GM12878 (cell line): ENCODE data around the gene ROBO1.

Experiments
- POLR2A ChIP-seq: IDR thresholded peaks from 2 replicates; pipeline ENCODE4 v1.6.1; 2011; ENCODE audit warnings: low read depth, mild to moderate bottlenecking, low read length
- RFX5 ChIP-seq: IDR thresholded peaks from 2 replicates; pipeline ENCODE4 v1.6.1; 2011; ENCODE audit warnings: low read depth, low read length, improper control_type of control experiment
- SPI1 ChIP-seq: IDR thresholded peaks from 2 replicates; pipeline ENCODE4 v1.6.1; 2011; ENCODE audit warnings: low read depth, mild to moderate bottlenecking, low read length, moderate library complexity, borderline replicate concordance; ENCODE audit not compliant: insufficient read depth
- YY1 ChIP-seq: IDR thresholded peaks from 2 replicates; pipeline ENCODE4 v1.6.1; 2011; ENCODE audit warnings: low read depth, mild to moderate bottlenecking, low read length
- ZBED1 ChIP-seq: IDR thresholded peaks from 2 replicates; pipeline ENCODE4 v1.6.1; 2016; ENCODE audit warnings: borderline replicate concordance
- TF ChIP-seq, protein P1 (sequence below): IDR thresholded peaks from 2 replicates; pipeline ENCODE4 v1.6.1; 2012; ENCODE audit warnings: low read depth, low read length, improper control_type of control experiment

DNA sequence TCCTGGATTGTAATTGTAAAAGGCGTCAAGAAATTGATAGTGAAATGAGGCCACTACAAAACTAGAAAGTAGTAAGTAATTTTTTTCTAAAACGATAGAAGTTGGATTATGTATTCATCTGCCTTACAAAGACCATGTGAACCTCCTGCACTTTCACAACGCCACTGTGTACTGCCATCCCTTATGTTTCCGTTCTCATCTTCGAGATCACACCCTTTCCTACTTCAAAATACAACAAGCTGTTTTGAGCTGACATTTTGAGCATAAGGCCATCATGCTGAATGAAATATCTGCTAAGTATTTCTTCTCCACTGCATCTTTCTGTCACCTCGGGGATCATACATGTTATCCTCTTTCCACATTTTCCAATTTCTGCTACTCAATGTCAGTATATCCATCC is 885.5 kb downstream of the ROBO1 start:
- TF ChIP-seq ZBED1 (no peak), SPI1 (no peak), YY1 (no peak), RFX5 (no peak), POLR2A (no peak)
- TF ChIP-seq, protein P1, sequence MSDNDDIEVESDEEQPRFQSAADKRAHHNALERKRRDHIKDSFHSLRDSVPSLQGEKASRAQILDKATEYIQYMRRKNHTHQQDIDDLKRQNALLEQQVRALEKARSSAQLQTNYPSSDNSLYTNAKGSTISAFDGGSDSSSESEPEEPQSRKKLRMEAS, result no peak
